Esophagus muscularis mucosa (tissue), 3 donors: ENCODE results near the gene ZNF827.

Experiments
- POLR2A ChIP-seq: fragments of 450-650 bp; IDR thresholded peaks from one replicate; pipeline ENCODE4 v1.6.1; 2017; ENCODE audit warnings: antibody characterized with exemption, moderate library complexity, mild to moderate bottlenecking, low read depth
- POLR2AphosphoS5 ChIP-seq, 2 donors: sonication (generic); formaldehyde crosslinking; IDR thresholded peaks; one replicate each; pipeline ENCODE4 v1.6.1; 2017; ENCODE audit warnings: antibody characterized with exemption in 2 of 2
- TF ChIP-seq, protein P1 (sequence below), 3 experiments: fragments of 200-600 bp in 2 of 3; fragments of 450-650 bp in 1 of 3; sonication (generic) in 2 of 3; IDR thresholded peaks; one replicate each; pipeline ENCODE4 v1.5.1; 2017 to 2019; ENCODE audit warnings: antibody characterized with exemption in 3 of 3, mild to moderate bottlenecking in 2 of 3, moderate library complexity in 1 of 3

DNA sequence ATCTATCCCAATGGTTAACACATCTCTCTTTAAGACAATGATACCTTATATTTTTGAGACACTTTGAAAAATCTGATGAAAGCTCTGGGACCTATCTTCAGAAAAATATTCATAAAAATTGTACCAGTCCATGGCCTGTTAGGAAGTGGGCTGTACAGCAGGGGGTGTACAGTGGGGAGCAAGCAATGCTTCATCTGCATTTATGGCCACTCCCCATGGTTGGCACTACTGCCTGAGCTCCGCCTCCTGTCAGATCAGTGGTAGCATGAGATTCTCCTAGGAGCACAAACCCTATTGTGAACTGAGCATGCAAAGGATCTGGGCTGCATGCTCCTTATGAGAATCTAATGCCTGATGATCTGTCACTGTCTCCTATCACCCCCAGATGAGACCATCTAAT lies 216.1 kb downstream of the ZNF827 start:
- TF ChIP-seq, protein P1, sequence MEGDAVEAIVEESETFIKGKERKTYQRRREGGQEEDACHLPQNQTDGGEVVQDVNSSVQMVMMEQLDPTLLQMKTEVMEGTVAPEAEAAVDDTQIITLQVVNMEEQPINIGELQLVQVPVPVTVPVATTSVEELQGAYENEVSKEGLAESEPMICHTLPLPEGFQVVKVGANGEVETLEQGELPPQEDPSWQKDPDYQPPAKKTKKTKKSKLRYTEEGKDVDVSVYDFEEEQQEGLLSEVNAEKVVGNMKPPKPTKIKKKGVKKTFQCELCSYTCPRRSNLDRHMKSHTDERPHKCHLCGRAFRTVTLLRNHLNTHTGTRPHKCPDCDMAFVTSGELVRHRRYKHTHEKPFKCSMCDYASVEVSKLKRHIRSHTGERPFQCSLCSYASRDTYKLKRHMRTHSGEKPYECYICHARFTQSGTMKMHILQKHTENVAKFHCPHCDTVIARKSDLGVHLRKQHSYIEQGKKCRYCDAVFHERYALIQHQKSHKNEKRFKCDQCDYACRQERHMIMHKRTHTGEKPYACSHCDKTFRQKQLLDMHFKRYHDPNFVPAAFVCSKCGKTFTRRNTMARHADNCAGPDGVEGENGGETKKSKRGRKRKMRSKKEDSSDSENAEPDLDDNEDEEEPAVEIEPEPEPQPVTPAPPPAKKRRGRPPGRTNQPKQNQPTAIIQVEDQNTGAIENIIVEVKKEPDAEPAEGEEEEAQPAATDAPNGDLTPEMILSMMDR (IDR thresholded peaks at IDR 0.05) = no peak
- TF ChIP-seq POLR2A (no peak), POLR2AphosphoS5 (IDR thresholded peaks at IDR 0.05) (no peak)
